ENCODE measurements around the gene SLC25A41.

GRCh38 chr19:6425732-6426620 lies 7.6 kb downstream of the SLC25A41 start:
- TF ChIP-seq CTCF (IDR thresholded peaks at IDR 0.05; ENCODE audit: low read length) (peak; percentile 51), EZH2 (IDR thresholded peaks at IDR 0.05; ENCODE audit: borderline replicate concordance, low read length) (no peak)
